ENCODE data around the gene CHEK2.

DNA sequence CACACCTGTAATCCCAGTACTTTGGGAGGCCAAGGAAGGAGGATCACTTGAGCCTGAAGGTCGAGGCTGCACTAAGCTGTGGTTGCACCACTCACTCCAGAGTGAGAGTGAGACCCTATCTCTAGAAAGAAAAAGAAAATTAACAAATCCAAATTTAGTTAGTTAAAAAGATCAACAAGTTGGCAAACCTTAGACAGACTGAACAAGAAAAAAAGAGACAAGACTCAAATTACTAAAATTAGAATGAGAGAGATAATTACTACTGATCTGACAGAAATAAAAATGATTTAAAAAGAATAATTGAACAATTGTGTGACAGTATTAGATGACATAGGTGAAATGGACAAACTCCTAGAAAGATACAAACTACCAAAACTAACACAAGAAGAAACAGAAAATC is 13.6 kb downstream of the CHEK2 start:
- TF ChIP-seq, protein P1, sequence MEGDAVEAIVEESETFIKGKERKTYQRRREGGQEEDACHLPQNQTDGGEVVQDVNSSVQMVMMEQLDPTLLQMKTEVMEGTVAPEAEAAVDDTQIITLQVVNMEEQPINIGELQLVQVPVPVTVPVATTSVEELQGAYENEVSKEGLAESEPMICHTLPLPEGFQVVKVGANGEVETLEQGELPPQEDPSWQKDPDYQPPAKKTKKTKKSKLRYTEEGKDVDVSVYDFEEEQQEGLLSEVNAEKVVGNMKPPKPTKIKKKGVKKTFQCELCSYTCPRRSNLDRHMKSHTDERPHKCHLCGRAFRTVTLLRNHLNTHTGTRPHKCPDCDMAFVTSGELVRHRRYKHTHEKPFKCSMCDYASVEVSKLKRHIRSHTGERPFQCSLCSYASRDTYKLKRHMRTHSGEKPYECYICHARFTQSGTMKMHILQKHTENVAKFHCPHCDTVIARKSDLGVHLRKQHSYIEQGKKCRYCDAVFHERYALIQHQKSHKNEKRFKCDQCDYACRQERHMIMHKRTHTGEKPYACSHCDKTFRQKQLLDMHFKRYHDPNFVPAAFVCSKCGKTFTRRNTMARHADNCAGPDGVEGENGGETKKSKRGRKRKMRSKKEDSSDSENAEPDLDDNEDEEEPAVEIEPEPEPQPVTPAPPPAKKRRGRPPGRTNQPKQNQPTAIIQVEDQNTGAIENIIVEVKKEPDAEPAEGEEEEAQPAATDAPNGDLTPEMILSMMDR (IDR thresholded peaks at IDR 0.05), result no peak
- no peak for TF ChIP-seq POLR2A (IDR thresholded peaks at IDR 0.05)

Data from sigmoid colon (tissue), 3 donors.